A673 (cell line): Measurements from ENCODE around the gene PER2. TPM values are rescaled to one million over a fixed set of nuclear protein-coding genes. Genes with fewer than 3 reads are reported as not detected.

Source experiments
- BruUV-seq: library from RNA; stranded (reverse); fragments of 400-500 nt; replicated peaks from 2 replicates; lab custom pipeline; 2021; lab: Mats Ljungman, UMichigan
- CTCF ChIA-PET: fragments of 300-600 bp; sonication (Branson Sonifier 250); formaldehyde crosslinking; loops from one replicate; lab custom pipeline; 2022; ENCODE audit warnings: antibody characterized with exemption; lab: Charles Lee
- POLR2A ChIA-PET: fragments of 300-600 bp; sonication (Branson Sonifier 250); formaldehyde crosslinking; loops from one replicate; lab custom pipeline; 2022; ENCODE audit warnings: antibody characterized with exemption; ENCODE audit not compliant: low non-redundant PET; lab: Charles Lee
- DNase-seq: peaks from one replicate; pipeline ENCODE4 v3.0.0-alpha.2; 2015; ENCODE audit warnings: low spot score
- H3K27ac ChIP-seq: fragments of 200-600 bp; sonication (generic); 2 replicates; pipeline ENCODE4 v1.5.1; 2016; ENCODE audit warnings: mixed run types, low read depth, mild to moderate bottlenecking, mixed read lengths, antibody characterized with exemption, low read length; ENCODE audit not compliant: poor library complexity, severe bottlenecking
- H3K27me3 ChIP-seq: fragments of 200-600 bp; sonication (generic); replicated peaks from 2 replicates; pipeline ENCODE4 v1.6.1; 2017; ENCODE audit warnings: mixed run types, low read depth, mild to moderate bottlenecking, mixed read lengths, antibody characterized with exemption, low read length; ENCODE audit not compliant: insufficient read depth, poor library complexity
- H3K36me3 ChIP-seq: fragments of 200-600 bp; sonication (generic); 2 replicates; pipeline ENCODE4 v1.6.1; 2016; ENCODE audit warnings: mixed run types, mild to moderate bottlenecking, mixed read lengths, antibody characterized with exemption, low read length; ENCODE audit not compliant: insufficient read depth, poor library complexity, severe bottlenecking
- H3K4me1 ChIP-seq: fragments of 200-600 bp; sonication (generic); 2 replicates; pipeline ENCODE4 v1.6.1; 2017; ENCODE audit warnings: mixed run types, mild to moderate bottlenecking, mixed read lengths, antibody characterized with exemption, low read length; ENCODE audit not compliant: insufficient read depth, poor library complexity, severe bottlenecking
- H3K4me3 ChIP-seq: fragments of 200-600 bp; sonication (generic); 2 replicates; pipeline ENCODE4 v1.5.1; 2016; ENCODE audit warnings: low read depth, mixed run types, mild to moderate bottlenecking, mixed read lengths, low read length; ENCODE audit not compliant: poor library complexity, severe bottlenecking
- H3K9me3 ChIP-seq: fragments of 200-600 bp; sonication (generic); 2 replicates; pipeline ENCODE4 v1.6.1; 2016; ENCODE audit warnings: mixed run types, low read depth, mild to moderate bottlenecking, mixed read lengths, antibody characterized with exemption, low read length; ENCODE audit not compliant: poor library complexity, severe bottlenecking
- EZH2 ChIP-seq: fragments of 200-600 bp; sonication (generic); IDR thresholded peaks from 2 replicates; pipeline ENCODE4 v1.6.1; 2017; ENCODE audit warnings: borderline replicate concordance, low read depth, mild to moderate bottlenecking, mixed read lengths, antibody characterized with exemption, low read length; ENCODE audit not compliant: poor library complexity, severe bottlenecking
- intact Hi-C: fragments of 100-400 bp; cut with micrococcal nuclease; formaldehyde crosslinking; loops from one replicate; pipeline ENCODE4 v1.10.0; 2022; ENCODE audit not compliant: unreplicated experiment
- total RNA-seq: library from RNA; stranded (reverse); gene quantifications from 2 replicates; pipeline ENCODE4 v1.2.3, GENCODE V29; 2021
- TF ChIP-seq, protein P1 (sequence below): fragments of 300-800, 200-600 bp; sonication (generic); conservative IDR thresholded peaks from 2 replicates; pipeline ENCODE4 v1.5.1; 2017; ENCODE audit warnings: low read depth, mild to moderate bottlenecking, antibody characterized with exemption, low read length, moderate library complexity, mixed read lengths

The PER2 gene
- total RNA-seq, 1 experiment from 2014 or later: 7.5 TPM

GRCh38 chr2:238296638-238297457, 8.4 kb upstream of the PER2 start:
- intact Hi-C loops: no loop called here
- Histone ChIP-seq H3K27me3 (no peaks in the 10 kb centered on the region), H3K27ac (no peak overlapping the region), H3K36me3 (no peaks in the 10 kb centered on the region), H3K4me3 (no peak overlapping the region), H3K9me3 (no peaks in the 10 kb centered on the region), H3K4me1 (no peaks in the 10 kb centered on the region)
- ChIA-PET CTCF (no interaction called here), POLR2A (no interaction called here)
- TF ChIP-seq, protein P1, sequence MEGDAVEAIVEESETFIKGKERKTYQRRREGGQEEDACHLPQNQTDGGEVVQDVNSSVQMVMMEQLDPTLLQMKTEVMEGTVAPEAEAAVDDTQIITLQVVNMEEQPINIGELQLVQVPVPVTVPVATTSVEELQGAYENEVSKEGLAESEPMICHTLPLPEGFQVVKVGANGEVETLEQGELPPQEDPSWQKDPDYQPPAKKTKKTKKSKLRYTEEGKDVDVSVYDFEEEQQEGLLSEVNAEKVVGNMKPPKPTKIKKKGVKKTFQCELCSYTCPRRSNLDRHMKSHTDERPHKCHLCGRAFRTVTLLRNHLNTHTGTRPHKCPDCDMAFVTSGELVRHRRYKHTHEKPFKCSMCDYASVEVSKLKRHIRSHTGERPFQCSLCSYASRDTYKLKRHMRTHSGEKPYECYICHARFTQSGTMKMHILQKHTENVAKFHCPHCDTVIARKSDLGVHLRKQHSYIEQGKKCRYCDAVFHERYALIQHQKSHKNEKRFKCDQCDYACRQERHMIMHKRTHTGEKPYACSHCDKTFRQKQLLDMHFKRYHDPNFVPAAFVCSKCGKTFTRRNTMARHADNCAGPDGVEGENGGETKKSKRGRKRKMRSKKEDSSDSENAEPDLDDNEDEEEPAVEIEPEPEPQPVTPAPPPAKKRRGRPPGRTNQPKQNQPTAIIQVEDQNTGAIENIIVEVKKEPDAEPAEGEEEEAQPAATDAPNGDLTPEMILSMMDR: no peak
- no peak for TF ChIP-seq EZH2
- no peak for DNase-seq
- no TSS peak for BruUV-seq

DNA sequence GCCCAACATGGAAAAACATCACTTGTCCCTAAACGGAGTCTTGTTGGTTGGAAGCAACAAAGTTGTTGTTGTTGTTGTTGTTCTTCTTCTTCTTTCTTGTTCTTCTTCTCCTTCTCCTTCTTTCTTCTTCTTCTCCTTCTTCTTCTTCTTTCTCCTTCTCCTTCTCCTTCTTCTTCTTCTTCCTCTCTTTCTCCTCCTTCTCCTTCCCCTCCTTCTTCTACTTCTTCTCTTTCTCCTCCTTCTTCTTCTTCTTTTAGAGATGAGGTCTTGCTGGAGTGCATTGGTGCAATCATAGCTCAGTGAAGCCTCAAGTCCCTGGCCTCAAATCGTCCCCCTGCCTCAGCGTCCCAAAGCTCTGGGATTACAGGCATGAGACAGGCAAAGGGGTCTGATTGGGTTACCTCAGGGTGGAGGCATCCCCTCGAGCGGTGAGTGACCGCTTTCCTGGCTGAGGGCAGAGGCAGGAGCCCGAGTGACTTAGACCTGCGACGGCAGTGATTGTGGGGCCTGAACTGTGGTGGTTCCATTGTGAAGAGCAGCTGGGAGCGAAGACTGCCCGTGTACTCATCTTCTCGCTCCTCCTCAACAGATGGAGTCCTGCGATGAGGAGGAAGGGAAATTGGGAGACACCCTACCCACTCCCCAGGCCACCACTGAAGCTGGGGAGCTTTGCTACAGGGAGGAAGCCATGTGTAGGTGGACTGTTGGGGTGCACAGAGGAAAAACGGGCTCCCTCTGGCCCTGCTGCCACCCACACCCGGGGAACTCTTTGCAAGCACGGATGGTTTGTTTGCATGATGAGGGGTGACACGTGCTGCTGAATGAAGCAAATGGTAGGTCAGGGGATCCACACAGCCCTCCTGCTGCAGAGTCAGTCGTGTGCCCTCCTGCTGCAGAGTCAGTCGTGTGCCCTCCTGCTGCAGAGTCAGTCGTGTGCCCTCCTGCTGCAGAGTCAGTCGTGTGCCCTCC, 7.0 kb upstream of the PER2 start:
- H3K36me3 ChIP-seq: no peaks in the 10 kb centered on the region
- BruUV-seq: no TSS peak
- TF ChIP-seq, protein P1: no peak
- no peak for TF ChIP-seq EZH2
- no peaks in the 10 kb centered on the region for H3K27me3 ChIP-seq
- no peaks in the 10 kb centered on the region for H3K4me1 ChIP-seq
- H3K9me3 ChIP-seq: no peaks in the 10 kb centered on the region
- DNase-seq: no peak
- intact Hi-C loops: no loop called here
- no peak overlapping the region for H3K27ac ChIP-seq
- CTCF ChIA-PET: no interaction called here
- no peak overlapping the region for H3K4me3 ChIP-seq
- POLR2A ChIA-PET: no interaction called here

GRCh38 chr2:238294393-238295143, 6.2 kb upstream of the PER2 start:
- POLR2A ChIA-PET: no interaction called here

More at GRCh38 chr2:238294393-238295143, 6.2 kb upstream of the PER2 start:
- intact Hi-C loops: no loop called here
- Histone ChIP-seq H3K36me3 (no peaks in the 10 kb centered on the region), H3K27ac (no peak overlapping the region), H3K9me3 (no peaks in the 10 kb centered on the region), H3K4me1 (peaks cover under 1% of the 10 kb centered on the region), H3K27me3 (no peaks in the 10 kb centered on the region), H3K4me3 (no peak overlapping the region)
- DNase-seq: no peak
- no peak for TF ChIP-seq EZH2
- TF ChIP-seq, protein P1: no peak
- no TSS peak for BruUV-seq
- CTCF ChIA-PET: interaction anchor here (0.6 kb wide), 1 partner anchor 782 kb away, joined by 3 read pairs; no protein-coding TSS in a partner anchor
